ENCODE results near the gene GRAMD2A. TPM values are rescaled to one million over a fixed set of nuclear protein-coding genes. Genes with fewer than 3 reads are reported as not detected.
A peak's percentile ranks its signal among the peaks of the same experiment; 100 is the strongest.

GRAMD2A gene
- total and polyA plus RNA-seq, 8 donors, result 6.2 to 36.1 (median 8.9) TPM

- H3K36me3 ChIP-seq, result no peaks in the 10 kb centered on the region
- no peak overlapping the region for H3K27ac ChIP-seq
- no peaks in the 10 kb centered on the region for H3K9me3 ChIP-seq
- intact Hi-C loops (cut with DNase I), result no loop called here
- H3K4me3 ChIP-seq, result no peak overlapping the region
- ATAC-seq (no peak), DNase-seq (no peak)
- no peak for TF ChIP-seq CTCF (IDR thresholded peaks at IDR 0.05)
- peaks cover 8% of the 10 kb centered on the region in 2 donors for H3K4me1 ChIP-seq
- H3K27me3 ChIP-seq, result no peaks in the 10 kb centered on the region
These were observed 27.5 kb downstream of the GRAMD2A start for GRCh38 chr15:72169921-72170611.

- TF ChIP-seq CTCF (IDR thresholded peaks at IDR 0.05), result no peak
- no peak for DNase-seq
- H3K27ac ChIP-seq, result no peak overlapping the region
- no peaks in the 10 kb centered on the region for H3K9me3 ChIP-seq
- no peak overlapping the region for H3K4me3 ChIP-seq
- peaks cover 8% of the 10 kb centered on the region in 2 donors for H3K4me1 ChIP-seq
- no peaks in the 10 kb centered on the region for H3K27me3 ChIP-seq
- no peaks in the 10 kb centered on the region for H3K36me3 ChIP-seq
- intact Hi-C loops (cut with DNase I), result no loop called here
- peak; percentile 5 for ATAC-seq
These were observed 28.2 kb downstream of the GRAMD2A start for GRCh38 chr15:72169236-72169920.

- Histone ChIP-seq H3K36me3 (no peaks in the 10 kb centered on the region), H3K27me3 (no peaks in the 10 kb centered on the region), H3K4me3 (no peak overlapping the region), H3K4me1 (peaks cover 8% of the 10 kb centered on the region in 2 donors), H3K9me3 (no peaks in the 10 kb centered on the region), H3K27ac (no peak overlapping the region)
- DNase-seq (no peak), ATAC-seq (no peak)
- no peak for TF ChIP-seq CTCF (IDR thresholded peaks at IDR 0.05)
- intact Hi-C loops (cut with DNase I), result no loop called here
These were observed 28.8 kb downstream of the GRAMD2A start for GRCh38 chr15:72168808-72169190.

- peak; percentile 40 for ATAC-seq
These were observed 29.3 kb downstream of the GRAMD2A start for GRCh38 chr15:72168131-72168807.

More at GRCh38 chr15:72168131-72168807, 29.3 kb downstream of the GRAMD2A start:
- no peaks in the 10 kb centered on the region for H3K36me3 ChIP-seq
- intact Hi-C loops (cut with DNase I), result no loop called here
- H3K4me3 ChIP-seq, result no peak overlapping the region
- no peaks in the 10 kb centered on the region for H3K27me3 ChIP-seq
- H3K9me3 ChIP-seq, result no peaks in the 10 kb centered on the region
- peak in 2 of 4 donors; percentile 78 to 92 for DNase-seq
- peaks cover 8% of the 10 kb centered on the region in 2 donors for H3K4me1 ChIP-seq
- no peak for TF ChIP-seq CTCF (IDR thresholded peaks at IDR 0.05)
- no peak overlapping the region for H3K27ac ChIP-seq
